ENCODE data around the gene ZNF697.

- TF ChIP-seq CTCF (IDR thresholded peaks at IDR 0.05) (no peak), POLR2A (IDR thresholded peaks at IDR 0.05) (no peak)
These were observed 60.7 kb downstream of the ZNF697 start for GRCh38 chr1:119587341-119587740.
